SKM-1 treated with dmso at 0.1 percent for 144 hours (cell line): ENCODE measurements around the gene YWHAQ.
"Not testable (repeated sequence)": the region's sequence is repeated elsewhere in the genome, so short reads cannot be mapped to it uniquely, and the experiment has no call there.

ENCODE experiments used
- DNase-seq: peaks from one replicate; lab custom pipeline; 2025; ENCODE audit not compliant: unreplicated experiment; lab: John Stamatoyannopoulos, UW

Gene YWHAQ

DNA sequence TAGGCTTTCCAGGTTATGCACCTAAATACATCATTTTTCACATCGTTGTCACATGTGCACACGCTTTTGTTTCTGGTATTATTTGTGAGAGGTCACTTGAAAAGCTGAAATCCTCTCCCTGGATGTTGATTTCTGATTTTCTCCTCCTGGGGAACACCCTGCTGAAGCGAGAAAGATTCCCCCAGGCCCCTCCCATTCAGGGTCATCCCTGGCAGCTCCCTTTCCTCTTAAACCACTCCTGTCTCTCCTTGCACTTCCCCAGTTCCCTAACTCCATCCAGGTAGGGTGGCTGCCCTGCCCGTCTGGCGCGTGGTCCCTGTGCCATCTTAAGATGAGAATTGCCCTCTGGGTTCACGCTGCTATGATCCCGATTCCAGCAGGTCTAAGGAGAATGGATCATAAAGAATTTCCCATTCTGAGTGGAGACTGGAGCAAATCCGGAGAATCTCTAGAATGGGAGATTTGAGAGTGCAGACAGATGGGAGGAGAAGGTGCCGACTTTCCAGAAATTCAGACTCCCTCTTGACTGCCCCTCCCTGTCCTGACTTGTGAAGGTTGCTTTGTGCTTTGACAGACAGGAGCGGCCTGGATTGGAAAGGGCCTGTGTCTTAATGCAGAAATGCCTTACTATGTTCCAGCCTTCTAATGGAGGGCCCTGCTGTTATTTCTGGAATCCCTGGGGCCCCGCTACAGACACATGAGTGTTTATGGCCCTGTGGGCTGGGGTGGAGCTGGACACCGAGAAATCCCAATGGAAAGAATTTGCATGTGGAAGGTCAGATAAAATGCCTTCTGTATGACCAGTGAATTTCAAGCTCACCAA lies 1.3 kb upstream of the YWHAQ start:
- no peak for DNase-seq

GRCh38 chr2:9631553-9631819 lies 689 bp upstream of the YWHAQ start:
- no peak for DNase-seq

- DNase-seq: peak; percentile 63
These were observed 571 bp downstream of the YWHAQ start for GRCh38 chr2:9630117-9630735.

- DNase-seq: no peak
These were observed 1.3 kb downstream of the YWHAQ start for GRCh38 chr2:9629222-9630116.

GRCh38 chr2:9627310-9627709 lies 3.5 kb downstream of the YWHAQ start:
- DNase-seq: no peak

DNA sequence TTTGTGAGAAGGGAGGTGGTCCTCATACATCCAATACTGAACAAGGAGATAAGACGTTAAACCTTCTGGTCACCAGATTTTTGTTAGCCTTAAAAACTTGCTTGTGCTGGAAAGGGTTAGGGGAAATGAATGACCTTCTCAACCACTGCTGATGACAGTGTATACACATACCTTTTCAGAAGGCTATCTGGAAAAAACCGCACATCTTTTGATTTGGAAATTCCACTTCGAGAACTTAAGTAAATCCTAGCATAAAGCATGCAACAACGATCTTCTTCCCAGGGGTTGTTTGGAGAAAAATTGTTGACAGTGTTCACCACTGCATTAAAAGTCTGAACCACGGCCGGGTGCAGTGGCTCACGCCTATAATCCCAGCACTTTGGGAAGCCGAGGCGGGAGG lies 7.6 kb downstream of the YWHAQ start:
- DNase-seq: no peak

DNA sequence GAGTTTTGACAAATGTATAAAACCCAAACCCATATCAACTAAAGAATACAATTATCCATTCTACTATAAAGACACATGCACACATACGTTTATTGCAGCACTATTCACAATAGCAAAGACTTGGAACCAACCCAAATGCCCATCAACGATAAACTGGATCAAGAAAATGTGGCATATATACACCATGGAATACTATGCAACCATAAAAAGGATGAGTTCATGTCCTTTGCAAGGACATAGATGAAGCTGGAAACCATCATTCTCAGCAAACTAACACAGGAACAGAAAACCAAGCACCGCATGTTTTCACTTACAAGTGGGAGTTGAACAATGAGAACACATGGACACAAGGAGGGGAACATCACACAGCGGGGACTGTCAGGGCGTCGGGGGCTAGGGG lies 9.1 kb downstream of the YWHAQ start:
- not testable (repeated sequence) for DNase-seq

- no peak for DNase-seq
These were observed 12.4 kb downstream of the YWHAQ start for GRCh38 chr2:9618410-9618809.

DNA sequence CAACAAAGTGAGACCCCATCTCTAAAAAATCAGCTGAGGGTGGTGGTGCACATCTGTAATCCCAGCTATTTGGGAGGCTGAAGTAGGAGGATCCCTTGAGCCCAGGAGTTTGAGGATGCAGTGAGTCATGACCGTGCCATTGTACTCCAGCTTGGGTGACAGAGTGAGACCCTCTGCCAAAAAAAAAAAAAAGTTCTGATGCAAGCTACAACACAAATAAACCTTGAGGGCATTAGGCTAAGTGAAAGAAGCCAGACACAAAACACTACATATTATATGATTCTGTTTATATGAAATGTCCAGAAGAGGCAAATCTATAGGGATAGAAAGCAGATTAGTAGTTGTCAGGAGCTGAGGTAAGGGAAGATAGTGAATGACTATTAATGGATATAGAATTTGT lies 13.0 kb downstream of the YWHAQ start:
- no peak for DNase-seq

- DNase-seq: no peak
These were observed 13.5 kb downstream of the YWHAQ start for GRCh38 chr2:9617296-9617695.

GRCh38 chr2:9614562-9614961 lies 16.2 kb downstream of the YWHAQ start:
- DNase-seq: no peak

- DNase-seq: no peak
These were observed 17.5 kb downstream of the YWHAQ start for GRCh38 chr2:9613291-9613690.

DNA sequence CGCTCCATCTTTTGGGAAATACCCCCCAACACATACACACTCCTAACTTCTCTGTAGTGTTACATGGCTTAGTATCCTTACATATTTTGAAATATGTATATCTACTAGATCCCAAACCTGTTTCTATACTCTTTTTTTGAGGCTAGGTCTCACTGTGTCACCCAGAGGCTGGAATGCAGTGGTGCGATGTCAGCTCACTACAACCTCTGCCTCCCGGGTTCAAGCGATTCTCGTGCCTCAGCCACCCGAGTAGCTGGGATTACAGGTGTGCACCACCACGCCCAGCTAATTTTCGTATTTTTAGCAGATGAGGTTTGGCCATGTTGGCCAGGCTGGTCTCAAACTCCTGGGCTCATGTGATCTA lies 19.3 kb downstream of the YWHAQ start:
- not testable (repeated sequence) for DNase-seq

DNA sequence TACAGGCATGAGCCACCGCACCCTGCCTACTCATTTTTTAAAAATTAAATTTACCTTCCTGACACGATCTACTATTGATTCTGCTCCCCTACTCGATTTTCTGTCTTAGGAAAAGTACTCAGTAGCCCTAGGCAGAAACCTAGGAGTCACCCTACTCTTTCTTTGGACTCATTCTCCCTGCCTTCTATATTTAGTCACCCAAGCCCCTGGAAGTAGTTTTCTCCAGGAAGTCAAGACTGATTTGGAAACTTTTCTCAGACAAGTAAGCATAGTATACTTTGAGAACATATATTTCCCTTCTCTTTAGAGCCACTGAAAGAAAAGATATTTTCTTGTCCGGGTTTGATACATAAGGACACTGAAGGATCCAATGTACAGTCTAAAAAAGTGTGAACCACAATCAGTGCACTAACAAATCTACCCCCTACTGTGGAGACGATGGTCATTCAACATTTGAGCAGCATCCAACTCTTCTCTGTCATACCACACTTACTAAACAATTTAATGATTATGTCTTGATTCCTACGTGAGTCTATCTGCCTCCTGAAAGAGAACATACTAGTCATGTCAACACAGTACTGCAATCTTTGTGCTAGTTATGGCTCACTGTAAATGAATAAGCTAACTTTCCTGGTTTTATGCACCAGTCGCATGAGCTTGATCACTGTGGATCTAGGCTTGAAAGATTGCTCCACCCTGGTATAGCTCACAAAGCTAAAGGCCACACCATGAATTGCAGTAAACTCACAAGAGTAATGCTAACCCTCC lies 19.8 kb downstream of the YWHAQ start:
- DNase-seq: no peak

DNA sequence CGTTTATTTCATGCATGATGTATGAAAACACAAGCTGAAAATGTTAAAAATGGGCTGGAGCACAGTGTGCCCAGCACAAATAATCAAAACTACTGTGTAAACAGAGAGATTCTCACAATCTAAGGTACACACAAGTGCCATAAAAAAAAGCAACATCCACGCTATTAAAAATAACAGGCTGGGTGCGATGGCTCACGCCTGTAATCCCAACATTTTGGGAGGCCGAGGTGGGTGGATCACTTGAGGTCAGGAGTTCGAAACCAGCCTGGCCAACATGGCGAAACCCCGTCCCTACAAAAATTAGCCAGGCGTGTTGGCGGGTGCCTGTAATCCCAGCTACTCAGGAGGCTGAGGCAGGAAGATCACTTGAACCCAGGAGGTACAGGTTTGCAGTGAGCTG lies 22.3 kb downstream of the YWHAQ start:
- DNase-seq: not testable (repeated sequence)

DNA sequence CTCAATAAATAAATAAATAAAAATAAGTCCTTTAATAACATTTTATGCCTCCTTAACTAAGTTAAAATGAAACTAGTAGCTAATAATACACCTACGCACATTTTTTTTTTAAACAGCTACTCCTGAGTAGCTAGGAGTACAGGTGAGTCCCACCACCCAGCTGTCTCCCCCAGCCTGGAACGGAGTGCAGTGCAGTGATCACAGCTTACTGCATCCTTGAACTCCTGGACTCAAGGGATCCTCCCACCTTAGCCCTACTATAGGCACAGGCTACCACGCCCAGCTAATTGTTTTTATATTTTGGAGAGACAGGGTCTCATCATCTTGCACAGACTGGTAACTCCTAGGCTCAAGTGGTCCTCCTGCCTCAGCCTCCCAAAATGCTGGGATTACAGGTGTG lies 28.4 kb downstream of the YWHAQ start:
- DNase-seq: no peak

GRCh38 chr2:9601397-9601796 lies 29.4 kb downstream of the YWHAQ start:
- DNase-seq: no peak

GRCh38 chr2:9599430-9599829 lies 31.4 kb downstream of the YWHAQ start:
- no peak for DNase-seq

DNA sequence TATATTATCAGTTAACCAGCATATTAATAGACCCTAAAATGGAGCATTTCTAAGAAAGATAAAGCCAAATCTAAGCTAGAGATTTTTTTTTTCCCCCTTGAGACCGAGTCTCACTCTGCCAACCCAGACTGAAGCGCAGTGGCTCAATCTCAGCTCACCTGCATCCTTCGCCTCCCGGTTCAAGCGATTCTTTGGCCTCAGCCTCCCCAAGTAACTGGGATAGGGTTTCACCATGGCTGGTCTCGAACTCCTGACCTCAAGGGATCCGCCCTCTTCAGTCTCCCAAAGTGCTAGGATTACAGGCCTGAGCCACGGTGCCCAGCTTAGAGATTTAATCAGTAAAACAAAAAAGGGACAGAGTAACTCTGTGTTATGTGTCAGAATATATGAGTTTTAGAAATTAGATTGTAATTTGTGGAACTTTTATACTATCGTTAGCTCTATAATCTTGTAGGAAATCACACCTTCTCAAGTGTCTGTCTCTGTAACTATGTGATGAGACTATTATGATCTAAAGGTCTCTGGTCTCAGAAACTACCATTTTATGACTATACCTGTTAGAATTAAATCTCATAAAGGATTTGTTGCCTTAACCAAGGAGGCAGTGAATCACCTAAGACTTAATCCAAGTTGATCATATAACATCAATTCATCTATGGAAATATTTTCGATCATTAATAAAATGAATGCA lies 34.0 kb downstream of the YWHAQ start:
- no peak for DNase-seq

- DNase-seq: no peak
These were observed 35.1 kb downstream of the YWHAQ start for GRCh38 chr2:9595746-9596145.

- not testable (repeated sequence) for DNase-seq
These were observed 35.5 kb downstream of the YWHAQ start for GRCh38 chr2:9595256-9595655.
